ENCODE measurements around the gene P3H4.
"Not testable (repeated sequence)": the region's sequence is repeated elsewhere in the genome, so short reads cannot be mapped to it uniquely, and the experiment has no call there.

P3H4 gene

GRCh38 chr17:41776262-41776900 is 35.4 kb downstream of the P3H4 start:
- in situ Hi-C loops (cut with MboI; ENCODE audit: low sequenced_read_pairs); H3K4me3 ChIP-seq; H3K27me3 ChIP-seq (ENCODE audit: low read depth); H3K36me3 ChIP-seq (replicated peaks); H3K9me3 ChIP-seq: not testable (repeated sequence)
- peak; percentile 36 to 52 for DNase-seq (ENCODE audit: low spot score in 2 of 2)
- peaks cover 15% of the 10 kb centered on the region for H3K4me1 ChIP-seq

- in situ Hi-C loops (cut with MboI; ENCODE audit: low sequenced_read_pairs): no loop called here
- DNase-seq (ENCODE audit: low spot score in 2 of 2): peak; percentile 63 to 76
- H3K4me1 ChIP-seq: peaks cover 15% of the 10 kb centered on the region
- H3K36me3 ChIP-seq (replicated peaks): peaks cover 5% of the 10 kb centered on the region
- H3K27me3 ChIP-seq (ENCODE audit: low read depth): no peaks in the 10 kb centered on the region
- no peak overlapping the region for H3K4me3 ChIP-seq
- H3K9me3 ChIP-seq: no peaks in the 10 kb centered on the region
Measured at GRCh38 chr17:41775394-41776226, 36.1 kb downstream of the P3H4 start.

- DNase-seq (ENCODE audit: low spot score in 2 of 2): no peak
- Histone ChIP-seq H3K36me3 (replicated peaks) (peaks cover 7% of the 10 kb centered on the region), H3K9me3 (no peaks in the 10 kb centered on the region), H3K4me1 (peaks cover 15% of the 10 kb centered on the region), H3K27me3 (ENCODE audit: low read depth) (no peaks in the 10 kb centered on the region), H3K4me3 (no peak overlapping the region)
- in situ Hi-C loops (cut with MboI; ENCODE audit: low sequenced_read_pairs): no loop called here
Measured at GRCh38 chr17:41773731-41774193, 38.0 kb downstream of the P3H4 start.

- no peaks in the 10 kb centered on the region for H3K27me3 ChIP-seq (ENCODE audit: low read depth)
- peaks cover 11% of the 10 kb centered on the region for H3K36me3 ChIP-seq (replicated peaks)
- DNase-seq (ENCODE audit: low spot score in 2 of 2): no peak
- no peak overlapping the region for H3K4me3 ChIP-seq
- in situ Hi-C loops (cut with MboI; ENCODE audit: low sequenced_read_pairs): no loop called here
- H3K9me3 ChIP-seq: no peaks in the 10 kb centered on the region
- H3K4me1 ChIP-seq: peaks cover 15% of the 10 kb centered on the region
Measured at GRCh38 chr17:41773190-41773588, 38.6 kb downstream of the P3H4 start.

GRCh38 chr17:41772586-41773189 is 39.1 kb downstream of the P3H4 start:
- Histone ChIP-seq H3K4me3 (no peak overlapping the region), H3K36me3 (replicated peaks) (peaks cover 12% of the 10 kb centered on the region), H3K4me1 (peaks cover 15% of the 10 kb centered on the region), H3K9me3 (no peaks in the 10 kb centered on the region), H3K27me3 (ENCODE audit: low read depth) (no peaks in the 10 kb centered on the region)
- no peak for DNase-seq (ENCODE audit: low spot score in 2 of 2)
- in situ Hi-C loops (cut with MboI; ENCODE audit: low sequenced_read_pairs): no loop called here

GRCh38 chr17:41772218-41772585 is 39.5 kb downstream of the P3H4 start:
- Histone ChIP-seq H3K27me3 (ENCODE audit: low read depth) (no peaks in the 10 kb centered on the region), H3K4me3 (no peak overlapping the region), H3K36me3 (replicated peaks) (peaks cover 17% of the 10 kb centered on the region), H3K4me1 (peaks cover 15% of the 10 kb centered on the region), H3K9me3 (no peaks in the 10 kb centered on the region)
- no peak for DNase-seq (ENCODE audit: low spot score in 2 of 2)
- in situ Hi-C loops (cut with MboI; ENCODE audit: low sequenced_read_pairs): no loop called here

- in situ Hi-C loops (cut with MboI; ENCODE audit: low sequenced_read_pairs): no loop called here
- Histone ChIP-seq H3K4me3 (no peak overlapping the region), H3K36me3 (replicated peaks) (peaks cover 21% of the 10 kb centered on the region), H3K9me3 (no peaks in the 10 kb centered on the region), H3K27me3 (ENCODE audit: low read depth) (no peaks in the 10 kb centered on the region), H3K4me1 (peaks cover 15% of the 10 kb centered on the region)
- no peak for DNase-seq (ENCODE audit: low spot score in 2 of 2)
Measured at GRCh38 chr17:41771389-41772206, 40.2 kb downstream of the P3H4 start.

GRCh38 chr17:41769985-41770384 is 41.8 kb downstream of the P3H4 start:
- no peak for DNase-seq (ENCODE audit: low spot score in 2 of 2)
- H3K4me3 ChIP-seq: no peak overlapping the region
- in situ Hi-C loops (cut with MboI; ENCODE audit: low sequenced_read_pairs): no loop called here
- H3K27me3 ChIP-seq (ENCODE audit: low read depth): no peaks in the 10 kb centered on the region
- H3K36me3 ChIP-seq (replicated peaks): peaks cover 30% of the 10 kb centered on the region
- H3K9me3 ChIP-seq: no peaks in the 10 kb centered on the region
- peaks cover under 1% of the 10 kb centered on the region; the same call in 1 of the 2 replicates for H3K4me1 ChIP-seq

- H3K36me3 ChIP-seq (replicated peaks): peaks cover 35% of the 10 kb centered on the region
- no peaks in the 10 kb centered on the region for H3K27me3 ChIP-seq (ENCODE audit: low read depth)
- H3K9me3 ChIP-seq: no peaks in the 10 kb centered on the region
- H3K4me3 ChIP-seq: no peak overlapping the region
- in situ Hi-C loops (cut with MboI; ENCODE audit: low sequenced_read_pairs): no loop called here
- no peak for DNase-seq (ENCODE audit: low spot score in 2 of 2)
- H3K4me1 ChIP-seq: no peaks in the 10 kb centered on the region
Measured at GRCh38 chr17:41769346-41769862, 42.3 kb downstream of the P3H4 start.

- in situ Hi-C loops (cut with MboI; ENCODE audit: low sequenced_read_pairs): no loop called here
- no peaks in the 10 kb centered on the region for H3K9me3 ChIP-seq
- no peaks in the 10 kb centered on the region for H3K27me3 ChIP-seq (ENCODE audit: low read depth)
- no peak for DNase-seq (ENCODE audit: low spot score in 2 of 2)
- peaks cover 37% of the 10 kb centered on the region for H3K36me3 ChIP-seq (replicated peaks)
- H3K4me3 ChIP-seq: no peak overlapping the region
- H3K4me1 ChIP-seq: no peaks in the 10 kb centered on the region
Measured at GRCh38 chr17:41768682-41769288, 43.0 kb downstream of the P3H4 start.

GRCh38 chr17:41767324-41768042 is 44.3 kb downstream of the P3H4 start:
- in situ Hi-C loops (cut with MboI; ENCODE audit: low sequenced_read_pairs): no loop called here
- Histone ChIP-seq H3K27me3 (ENCODE audit: low read depth) (no peaks in the 10 kb centered on the region), H3K4me3 (no peak overlapping the region), H3K9me3 (no peaks in the 10 kb centered on the region), H3K36me3 (replicated peaks) (peaks cover 50% of the 10 kb centered on the region), H3K4me1 (no peaks in the 10 kb centered on the region)
- DNase-seq (ENCODE audit: low spot score in 2 of 2): no peak

- Histone ChIP-seq H3K4me3 (no peak overlapping the region), H3K27me3 (ENCODE audit: low read depth) (no peaks in the 10 kb centered on the region), H3K36me3 (replicated peaks) (peaks cover 52% of the 10 kb centered on the region), H3K9me3 (no peaks in the 10 kb centered on the region), H3K4me1 (no peaks in the 10 kb centered on the region)
- no peak for DNase-seq (ENCODE audit: low spot score in 2 of 2)
- in situ Hi-C loops (cut with MboI; ENCODE audit: low sequenced_read_pairs): no loop called here
Measured at GRCh38 chr17:41766135-41766534, 45.6 kb downstream of the P3H4 start.

Measured in HAP-1 (cell line).